Ammon's horn (tissue), 1 donor: ENCODE data around the gene SUSD2.
"Not testable (repeated sequence)": the region's sequence is repeated elsewhere in the genome, so short reads cannot be mapped to it uniquely, and the experiment has no call there.

Experiments
- DNase-seq: peaks from one replicate; pipeline ENCODE4 v3.0.0-alpha.2; 2016; ENCODE audit warnings: low spot score

SUSD2 gene

DNA sequence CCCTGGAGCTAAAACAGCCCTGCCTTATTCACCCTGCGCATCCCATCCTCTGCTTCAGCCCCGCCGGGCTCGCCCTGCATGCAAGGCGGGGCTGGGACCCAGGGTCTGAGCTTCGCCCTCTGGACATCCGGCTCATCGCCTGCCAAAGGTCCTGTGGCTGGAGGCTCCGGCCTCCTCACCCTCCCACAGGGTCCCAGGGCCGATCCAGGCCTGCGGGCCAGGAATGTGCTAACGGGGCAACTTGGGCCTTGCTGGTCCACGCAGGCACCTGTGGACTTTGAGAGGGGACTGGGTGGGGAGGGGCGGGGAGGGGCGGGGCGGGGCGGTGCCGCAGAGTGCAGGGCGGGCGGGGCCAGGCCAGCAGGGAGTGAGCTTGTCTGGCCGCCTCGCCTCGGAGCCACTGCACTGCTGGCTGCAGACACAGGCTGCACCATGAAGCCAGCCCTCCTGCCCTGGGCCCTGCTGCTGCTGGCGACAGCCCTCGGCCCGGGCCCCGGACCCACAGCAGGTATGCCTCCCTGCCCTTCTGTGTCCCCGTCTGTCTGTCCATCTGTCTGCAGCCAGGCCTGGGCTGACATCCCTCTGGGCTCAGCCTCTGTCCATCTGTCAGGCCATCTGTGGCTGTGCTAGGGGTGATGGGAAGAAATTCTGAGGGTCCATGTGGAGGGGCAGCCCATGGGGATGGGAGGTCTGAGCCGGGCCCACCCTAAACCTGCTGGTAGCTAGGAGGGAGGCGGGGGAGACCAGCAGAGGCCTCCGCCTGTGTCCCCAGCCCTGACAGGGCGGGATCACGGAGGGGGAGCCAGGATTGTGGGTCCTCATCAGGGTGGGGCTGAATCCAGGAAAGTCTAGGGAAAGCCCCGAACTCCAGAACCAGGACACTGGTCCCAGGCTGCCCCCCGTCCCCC, at the start of gene SUSD2:
Gene SUSD2 (plus strand): TSS at position 400 of the 908 bp plus-strand sequence. CDS start 33 bp downstream, at position 433.
- DNase-seq: no peak

GRCh38 chr22:24133187-24133965, 47.9 kb upstream of the SUSD2 start:
- no peak for DNase-seq

- DNase-seq: peak; percentile 91
These were observed 47.0 kb upstream of the SUSD2 start for GRCh38 chr22:24134090-24134846.

GRCh38 chr22:24136533-24136932, 44.8 kb upstream of the SUSD2 start:
- DNase-seq: not testable (repeated sequence)

DNA sequence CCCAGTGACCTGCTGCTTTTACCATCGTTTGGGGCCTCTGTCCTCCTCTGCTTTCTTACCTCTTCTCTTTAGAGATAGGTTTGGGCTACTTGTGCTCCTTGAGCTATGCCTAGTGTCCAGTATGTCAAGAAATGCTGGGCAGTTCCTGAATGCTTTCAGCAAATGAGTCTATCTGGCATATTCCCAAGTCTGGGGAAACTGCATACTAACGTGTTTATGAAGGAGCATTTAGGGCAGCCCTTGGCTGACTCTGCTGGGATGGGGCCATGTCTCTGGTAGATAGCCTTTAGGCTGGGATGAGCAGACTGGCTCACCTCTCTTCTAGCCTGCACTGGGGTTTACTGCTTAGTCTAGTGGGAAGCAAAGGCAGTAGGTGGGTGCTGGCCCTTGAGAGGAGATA, 43.7 kb upstream of the SUSD2 start:
- no peak for DNase-seq

DNA sequence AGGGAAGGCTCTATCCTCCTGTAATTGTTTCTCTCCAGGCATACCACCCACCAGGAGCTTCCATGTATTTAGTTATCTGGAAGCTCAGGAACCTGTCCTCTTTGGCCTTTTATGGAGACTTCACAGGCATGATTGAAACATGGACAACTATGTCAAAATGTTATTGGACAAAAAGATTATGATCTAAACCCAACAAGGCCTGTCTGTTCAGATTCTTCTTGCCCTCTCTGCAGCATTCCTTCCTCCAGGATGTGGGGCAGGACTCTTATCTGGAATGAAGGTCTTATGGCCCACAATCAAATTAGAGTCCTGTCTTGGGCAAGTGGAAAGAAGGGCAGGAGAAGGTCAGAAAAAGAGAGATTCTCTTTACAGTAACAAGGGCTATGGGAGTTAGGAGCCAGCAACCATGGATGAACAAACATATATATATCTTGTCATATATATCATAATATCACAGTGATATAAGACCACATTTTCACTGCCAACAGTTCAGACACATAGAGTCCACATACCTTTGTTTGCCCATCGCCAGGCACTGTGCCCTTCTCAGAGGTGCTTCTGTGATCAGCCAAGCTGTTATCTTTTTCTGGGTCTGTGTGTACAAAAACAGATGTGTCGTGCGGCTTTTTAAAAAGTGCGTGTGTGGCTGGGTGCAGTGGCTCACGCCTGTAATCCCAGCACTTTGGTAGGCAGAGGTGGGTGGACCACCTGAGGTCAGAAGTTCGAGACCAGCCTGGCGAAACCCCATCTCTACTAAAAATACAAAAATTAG, 42.5 kb upstream of the SUSD2 start:
- no peak for DNase-seq

GRCh38 chr22:24140357-24140756, 40.9 kb upstream of the SUSD2 start:
- DNase-seq: peak; percentile 63

DNA sequence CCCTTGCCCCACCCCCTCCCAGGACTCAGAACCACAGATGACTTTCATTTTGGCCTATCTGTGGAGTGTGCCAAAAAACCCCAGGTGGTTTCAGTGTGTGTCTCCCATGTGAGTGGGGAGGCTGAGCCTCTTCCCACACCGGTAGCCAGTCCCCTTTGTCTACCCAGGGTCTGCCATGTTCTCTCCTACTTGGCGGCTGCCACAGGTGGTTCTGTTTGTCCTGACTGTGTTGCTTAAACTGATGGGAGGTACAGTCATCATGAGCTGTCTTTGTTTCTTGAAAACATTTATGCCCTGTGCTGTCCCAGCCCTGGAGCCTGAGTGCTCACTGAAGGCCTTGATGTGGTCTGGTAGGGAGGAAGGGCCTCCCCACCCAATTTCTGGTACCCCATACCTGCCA, 39.7 kb upstream of the SUSD2 start:
- no peak for DNase-seq

DNA sequence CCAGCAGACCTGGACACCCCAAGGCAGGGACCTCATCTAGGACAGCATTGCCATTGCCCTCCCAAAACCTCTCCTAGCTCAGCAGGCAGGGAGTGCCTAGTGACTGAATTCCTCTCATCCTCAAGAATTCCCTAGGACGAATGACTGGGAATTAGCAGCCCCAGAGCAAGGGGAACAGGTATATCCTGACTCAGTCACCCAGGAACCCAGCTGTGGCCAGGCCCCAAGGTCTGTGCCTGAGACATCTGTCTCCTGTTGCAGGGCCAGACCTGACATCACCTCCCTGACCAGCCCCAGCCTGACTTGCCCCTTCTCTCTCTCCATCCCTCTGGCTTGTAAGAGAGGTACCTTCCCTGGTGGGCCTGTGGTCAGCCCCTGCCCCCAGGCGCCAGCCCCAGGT, 39.0 kb upstream of the SUSD2 start:
- DNase-seq: no peak

DNA sequence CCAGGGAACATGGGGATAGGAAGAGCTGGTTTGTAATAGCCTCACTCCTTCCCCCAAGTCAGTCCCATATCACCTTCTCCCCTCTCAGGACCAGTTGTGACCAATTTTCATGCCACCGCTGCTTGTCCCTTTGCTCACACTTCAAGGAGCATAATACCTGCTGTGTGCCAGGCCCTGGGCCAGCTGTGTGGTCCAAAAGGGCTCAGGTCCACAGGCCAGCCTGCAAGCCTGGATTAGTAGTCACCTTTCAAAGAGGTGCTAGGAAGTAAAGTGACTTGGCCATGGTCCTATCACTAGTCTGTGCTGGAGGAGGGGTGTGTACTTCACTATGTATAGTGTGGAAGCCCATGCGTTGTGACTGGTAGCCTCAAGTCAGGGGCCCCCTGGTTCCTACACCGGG, 38.5 kb upstream of the SUSD2 start:
- DNase-seq: no peak

- DNase-seq: no peak
These were observed 37.1 kb upstream of the SUSD2 start for GRCh38 chr22:24144056-24144777.

DNA sequence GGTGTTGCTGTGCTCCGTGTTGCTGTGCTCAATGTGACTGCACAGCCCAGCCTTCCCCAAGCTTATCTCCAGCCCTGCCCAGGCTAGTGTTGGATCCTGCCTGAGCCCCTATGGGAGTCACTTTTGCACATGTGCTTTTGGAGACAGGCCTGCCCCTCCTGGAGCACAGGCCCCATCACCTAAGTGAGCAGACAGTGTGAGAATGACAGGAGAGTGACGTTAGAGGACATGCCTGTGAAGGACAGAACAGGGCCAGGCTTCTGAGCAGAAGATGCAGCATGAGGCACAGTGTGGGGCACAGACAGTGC, 36.6 kb upstream of the SUSD2 start:
- no peak for DNase-seq

- no peak for DNase-seq
These were observed 35.7 kb upstream of the SUSD2 start for GRCh38 chr22:24145446-24146193.

GRCh38 chr22:24146194-24146616, 35.1 kb upstream of the SUSD2 start:
- peak; percentile 51 for DNase-seq

DNA sequence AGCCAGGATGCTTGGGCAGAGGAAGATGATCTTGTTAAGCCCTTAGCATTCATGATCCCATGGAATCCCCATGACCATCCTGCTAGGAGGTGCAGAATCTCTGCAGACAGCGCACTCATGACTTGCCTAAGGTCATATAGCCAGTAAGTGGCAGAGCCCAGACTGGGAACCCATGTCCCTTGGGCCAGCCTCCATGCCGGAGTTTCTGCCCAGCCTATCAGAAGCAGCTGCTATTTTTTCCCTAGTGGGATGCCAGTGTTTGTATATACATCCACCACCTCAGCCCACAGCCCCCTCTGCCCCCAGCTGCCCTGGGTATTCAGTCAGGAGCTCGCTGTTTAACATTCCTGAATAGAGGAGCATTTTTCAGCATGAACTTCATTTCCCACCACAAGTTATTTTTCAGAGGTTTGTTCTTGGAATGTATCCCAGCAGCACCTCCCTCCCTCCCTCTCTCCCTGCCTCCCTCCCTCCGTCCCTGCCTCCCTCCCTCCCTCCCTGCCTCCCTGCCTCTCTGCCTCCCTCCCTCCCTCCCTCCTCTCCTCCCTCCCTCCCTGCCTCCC, 34.4 kb upstream of the SUSD2 start:
- no peak for DNase-seq

- DNase-seq: no peak
These were observed 33.6 kb upstream of the SUSD2 start for GRCh38 chr22:24147666-24148065.

DNA sequence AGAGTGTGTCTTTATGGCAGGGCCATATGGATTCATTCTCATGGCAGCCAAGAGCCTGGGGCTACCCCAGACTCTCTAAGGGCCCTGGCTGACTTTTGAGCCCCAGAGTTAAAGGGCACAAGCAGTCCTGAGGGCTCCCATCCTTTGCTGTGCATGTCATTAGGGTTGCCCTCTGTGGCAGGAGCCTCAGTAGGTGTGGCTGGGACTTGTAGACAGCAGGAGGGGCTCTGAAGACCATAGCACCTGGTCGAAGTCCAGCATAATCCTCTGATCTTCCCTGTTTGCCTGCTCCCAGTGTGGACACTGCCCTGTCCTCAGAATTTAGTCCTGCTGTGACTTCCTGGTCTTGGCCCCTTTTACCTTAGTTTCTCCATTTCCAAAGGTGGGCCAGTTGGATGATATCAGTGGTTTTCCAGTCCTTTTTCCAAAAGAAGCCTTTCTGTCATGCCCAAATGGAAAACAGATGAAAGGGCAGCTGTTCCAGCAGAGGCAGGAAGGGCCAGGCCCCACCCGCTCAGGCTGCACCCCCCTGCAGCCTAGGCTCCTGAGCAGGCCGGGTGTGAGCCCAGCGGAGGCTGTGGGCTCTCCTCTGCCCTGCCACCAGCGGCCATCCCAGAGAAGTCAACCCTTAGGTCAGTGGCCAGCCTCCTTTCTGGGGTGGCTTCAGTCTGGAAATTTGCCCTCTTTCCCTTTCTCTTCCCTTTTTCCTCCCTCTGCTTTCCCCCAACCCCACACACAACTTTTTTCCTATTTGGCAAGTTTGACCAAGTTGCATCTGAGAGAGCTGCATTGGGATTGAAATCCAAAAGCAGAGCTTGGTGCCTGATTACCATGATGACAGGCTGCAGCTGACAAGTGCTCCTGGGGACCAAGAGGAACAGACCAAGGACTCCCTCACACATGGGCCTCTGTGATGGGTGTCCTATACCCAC, 32.8 kb upstream of the SUSD2 start:
- no peak for DNase-seq

GRCh38 chr22:24149198-24149590, 32.1 kb upstream of the SUSD2 start:
- no peak for DNase-seq

DNA sequence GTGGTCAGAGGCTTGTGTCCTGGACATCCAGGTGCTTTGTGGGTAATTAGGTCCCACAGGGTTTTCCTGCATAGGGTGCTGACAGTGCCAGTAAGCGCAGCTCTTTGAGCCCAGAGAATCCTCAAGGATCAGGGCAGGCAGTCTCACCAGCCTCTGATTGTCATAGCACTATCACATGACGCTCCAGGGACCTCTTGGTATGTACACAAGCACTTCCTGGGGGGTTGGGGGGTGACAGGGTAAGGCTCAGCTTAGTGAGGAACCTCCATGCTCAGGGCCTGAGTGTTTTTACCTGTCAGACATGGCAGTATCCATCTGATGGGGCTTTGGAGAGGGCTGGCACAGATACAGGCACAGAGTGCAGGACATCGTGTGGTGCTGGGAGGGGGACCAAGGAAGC, 27.9 kb upstream of the SUSD2 start:
- no peak for DNase-seq
